Astrocyte of the spinal cord (primary cell): Measurements from ENCODE around the gene LZTFL1.

Experiments used
- DNase-seq: peaks from one replicate; pipeline ENCODE4 v3.0.0; 2011; ENCODE audit warnings: low read depth, low spot score
- H3K4me3 ChIP-seq: 2 replicates; pipeline ENCODE4 v1.5.1; 2011; ENCODE audit warnings: low read depth, mild to moderate bottlenecking, low read length, moderate library complexity
- CTCF ChIP-seq: IDR thresholded peaks from 2 replicates; pipeline ENCODE4 v1.5.1; 2012; ENCODE audit warnings: low read depth, mild to moderate bottlenecking, low read length, inconsistent platforms
- in situ Hi-C: cut with HindIII; loops from 2 replicates; pipeline ENCODE4 v1.10.0; 2017; ENCODE audit warnings: low sequenced_read_pairs

The LZTFL1 gene

GRCh38 chr3:45802146-45802545 is 39.8 kb downstream of the LZTFL1 start:
- in situ Hi-C loops = no loop called here
- no peak for DNase-seq
- no peak for TF ChIP-seq CTCF
- H3K4me3 ChIP-seq = no peak overlapping the region

DNA sequence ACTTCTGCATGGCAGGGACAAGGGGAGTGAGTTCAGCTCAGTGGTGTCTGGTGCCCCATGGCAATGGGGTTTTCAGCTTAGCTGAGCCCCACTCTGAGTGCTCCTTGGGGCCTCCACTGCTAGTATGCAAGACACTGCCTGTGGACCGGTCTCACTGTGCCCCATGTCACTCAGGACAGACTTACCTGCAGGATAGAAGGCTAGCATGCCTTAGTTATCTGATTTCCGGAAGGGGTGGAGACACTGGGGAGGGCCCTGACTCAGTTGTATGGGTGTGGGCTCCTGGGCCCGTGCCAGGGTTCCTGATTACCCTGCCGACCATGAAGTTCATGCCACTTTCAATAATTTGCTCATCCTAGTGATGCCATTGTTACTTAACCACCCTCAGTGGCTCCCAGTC is 41.3 kb downstream of the LZTFL1 start:
- in situ Hi-C loops = no loop called here

DNA sequence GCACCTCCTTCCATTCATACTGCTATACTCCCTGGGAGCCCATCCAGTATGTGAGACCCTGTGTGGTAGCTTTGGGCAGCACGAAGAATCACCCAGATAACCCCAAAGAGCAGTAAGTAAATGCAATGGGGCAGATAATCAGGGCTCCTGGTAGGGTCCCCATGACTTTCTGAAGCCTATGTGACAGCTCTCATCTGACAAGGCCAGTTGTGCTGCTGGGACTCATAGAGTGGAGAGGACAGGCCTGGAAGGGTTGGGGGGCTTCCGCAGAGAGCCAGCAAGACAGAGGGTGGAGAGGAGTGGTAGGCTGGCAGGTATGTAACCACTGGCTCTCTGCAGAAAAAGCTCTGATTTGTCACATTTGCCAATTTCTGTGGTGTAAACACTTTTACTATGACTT is 42.3 kb downstream of the LZTFL1 start:
- in situ Hi-C loops = no loop called here
- DNase-seq = no peak
- TF ChIP-seq CTCF = no peak
- H3K4me3 ChIP-seq = no peak overlapping the region

More for the DNA sequence above, 41.3 kb downstream of the LZTFL1 start:
- no peak overlapping the region for H3K4me3 ChIP-seq
- DNase-seq = no peak
- no peak for TF ChIP-seq CTCF

DNA sequence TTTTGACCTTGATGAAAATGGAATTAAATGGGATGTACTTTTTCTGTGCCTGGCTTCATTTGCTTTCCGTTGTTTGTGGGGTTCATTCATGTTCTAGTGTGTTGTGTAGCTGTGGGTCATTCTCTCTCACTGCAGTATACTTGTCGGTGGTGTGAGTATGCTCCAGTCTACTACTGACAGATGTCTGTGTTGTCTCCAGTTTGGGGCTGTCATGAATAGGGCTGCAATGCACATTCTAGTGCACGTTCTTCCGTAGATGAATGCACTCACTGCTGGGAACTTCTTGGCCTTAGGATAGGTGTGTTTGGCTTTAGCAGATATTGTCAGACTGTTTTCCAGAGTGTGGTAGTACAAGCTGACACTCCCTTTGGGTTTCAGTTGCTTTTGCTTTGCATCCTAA is 43.9 kb downstream of the LZTFL1 start:
- in situ Hi-C loops = no loop called here
- DNase-seq = no peak
- no peak for TF ChIP-seq CTCF
- H3K4me3 ChIP-seq = no peak overlapping the region

DNA sequence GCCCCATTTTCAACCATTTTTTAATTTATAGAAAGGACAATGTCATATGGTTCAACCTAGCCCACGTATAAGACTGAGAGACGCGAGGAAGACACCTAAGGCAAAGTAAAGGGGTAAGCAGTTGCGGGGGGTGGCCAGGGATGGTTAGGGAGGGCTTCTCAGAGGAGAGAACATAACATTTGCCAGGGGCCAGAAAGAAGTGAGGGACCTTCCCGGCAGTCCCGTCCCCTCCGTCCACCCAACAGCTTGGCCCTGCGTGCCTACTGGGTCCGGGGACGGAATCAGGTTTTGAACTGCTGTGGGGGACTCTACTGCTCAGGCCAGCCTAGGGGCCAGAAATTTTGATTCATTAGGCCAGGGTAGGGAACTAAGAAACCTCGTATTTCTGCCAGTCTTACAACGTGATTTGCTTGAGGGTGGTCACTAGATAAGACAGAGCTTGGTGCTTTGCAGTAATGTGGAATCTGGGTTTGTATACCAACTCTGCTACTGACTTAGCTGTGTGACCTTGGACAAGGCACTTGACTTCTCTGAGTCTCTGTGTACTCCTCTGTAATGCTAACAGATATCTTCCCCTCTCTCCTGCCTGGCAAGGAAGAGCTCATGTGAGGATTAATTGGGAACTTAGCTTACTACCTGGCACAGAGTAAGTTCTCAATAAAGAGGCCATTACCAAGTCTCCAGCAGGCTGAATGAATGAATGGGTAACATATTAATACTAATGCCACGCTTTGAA is 44.8 kb downstream of the LZTFL1 start:
- H3K4me3 ChIP-seq = no peak overlapping the region
- no peak for DNase-seq
- in situ Hi-C loops = no loop called here
- no peak for TF ChIP-seq CTCF

DNA sequence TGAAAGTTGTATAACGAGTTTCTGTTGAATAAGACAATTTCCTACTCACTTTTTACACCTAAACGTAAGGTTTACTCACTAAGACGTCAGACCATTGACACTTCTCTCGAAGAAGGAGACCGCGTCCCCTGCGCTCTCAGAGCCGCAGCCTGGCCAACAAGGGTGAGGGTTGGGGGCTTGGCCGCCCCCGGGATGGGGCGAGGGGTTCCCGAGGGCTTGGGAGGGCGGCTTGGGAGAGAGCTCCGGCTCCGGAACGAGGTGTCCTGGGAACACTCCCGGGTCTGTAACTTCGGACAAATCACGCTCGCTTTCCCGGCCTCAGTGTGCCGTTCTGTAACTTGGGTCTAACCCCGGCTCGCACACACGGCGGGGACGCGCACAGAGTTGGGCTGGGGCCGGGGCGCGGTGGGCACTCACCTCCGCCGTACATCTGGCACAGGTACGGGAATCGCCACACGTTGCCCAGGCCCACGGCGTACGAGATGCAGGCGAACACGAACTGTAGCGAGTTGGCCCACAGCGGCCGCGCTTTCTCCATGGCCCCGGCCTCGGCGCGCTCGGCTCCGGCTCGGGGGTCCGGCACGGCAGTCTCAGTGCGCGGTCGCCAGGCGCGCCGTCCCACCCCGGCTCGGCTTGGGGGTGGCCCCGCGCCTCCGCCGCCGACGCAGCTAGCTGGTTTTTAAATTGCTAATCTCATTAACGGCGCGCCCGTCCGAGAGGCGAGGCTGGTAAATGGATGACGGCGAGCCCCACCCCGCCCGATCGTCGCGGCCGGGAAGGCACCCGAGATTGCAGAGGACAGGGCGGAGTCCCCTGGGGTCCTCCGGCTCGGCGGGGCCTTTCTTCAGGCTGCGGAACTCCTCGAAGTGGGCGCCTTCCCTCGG is 45.8 kb downstream of the LZTFL1 start, which contains the start of gene SLC6A20:
TSS of gene SLC6A20 (minus strand) at position 655 of the 884 bp plus-strand sequence. CDS start at position 538, 117 bp downstream.
- no peak for TF ChIP-seq CTCF
- no peak for DNase-seq
- in situ Hi-C loops = no loop called here
- no peak within 1 kb of the TSS for H3K4me3 ChIP-seq
